GM10248 (cell line): ENCODE measurements around the gene SMARCC1.
A peak's percentile ranks its signal among the peaks of the same experiment; 100 is the strongest.

ENCODE experiments used
- CTCF ChIA-PET: fragments of 300-600 bp; sonication (Branson Sonifier 250); formaldehyde crosslinking; extraction: SDS; loops from one replicate; lab custom pipeline; 2021; ENCODE audit warnings: antibody characterized with exemption; lab: Yijun Ruan, JAX
- POLR2A ChIA-PET: fragments of 350-650 bp; sonication (Branson Sonifier 250); formaldehyde crosslinking; extraction: SDS; loops from one replicate; lab custom pipeline; 2020; ENCODE audit warnings: antibody characterized with exemption; lab: Yijun Ruan, JAX
- DNase-seq: peaks from one replicate; pipeline ENCODE4 v3.0.0; 2012; ENCODE audit errors: extremely low spot score
- CTCF ChIP-seq: IDR thresholded peaks from 2 replicates; pipeline ENCODE4 v1.5.1; 2012; ENCODE audit warnings: mild to moderate bottlenecking, low read depth; ENCODE audit errors: extremely low read depth, missing control alignments, control extremely low read depth

The SMARCC1 gene

GRCh38 chr3:47804577-47804976 lies 22.9 kb upstream of the SMARCC1 start:
- DNase-seq, result no peak
- ChIA-PET CTCF (interaction anchor here (0.9 to 2.6 kb wide), 9 partner anchors 9 to 384 kb away, joined by 3 to 9 read pairs (median 6); no protein-coding TSS in a partner anchor), POLR2A (no interaction called here)
- no peak for TF ChIP-seq CTCF

GRCh38 chr3:47803480-47804025 lies 21.9 kb upstream of the SMARCC1 start:
- CTCF ChIA-PET, result interaction anchor here (1.5 to 2.6 kb wide), 4 partner anchors 14 to 383 kb away, joined by 4 to 9 read pairs (median 6); no protein-coding TSS in a partner anchor
- TF ChIP-seq CTCF, result no peak
- DNase-seq, result no peak
- POLR2A ChIA-PET, result no interaction called here

GRCh38 chr3:47802734-47803479 lies 21.2 kb upstream of the SMARCC1 start, which contains the start of gene DHX30:
TSS of gene DHX30 (plus strand) at chr3:47803138. CDS start at chr3:47810684, 7,546 bp downstream.
- ChIA-PET POLR2A (no interaction called here), CTCF (interaction anchor here (1.0 to 2.0 kb wide), 4 partner anchors 12 to 293 kb away, joined by 3 to 7 read pairs (median 4); no protein-coding TSS in a partner anchor)
- DNase-seq, result peak; percentile 94
- TF ChIP-seq CTCF, result no peak

- ChIA-PET CTCF (interaction anchor here (0.9 to 3.6 kb wide), 3 partner anchors 25 to 306 kb away, joined by 3 to 22 read pairs (median 3); no protein-coding TSS in a partner anchor), POLR2A (no interaction called here)
- no peak for DNase-seq
- peak; percentile 34 for TF ChIP-seq CTCF
These were observed 18.0 kb upstream of the SMARCC1 start for GRCh38 chr3:47799733-47800132.

- no peak for DNase-seq
- TF ChIP-seq CTCF, result no peak
- CTCF ChIA-PET, result interaction anchor here (3.6 kb wide), 1 partner anchor 273 kb away, joined by 23 read pairs; no protein-coding TSS in a partner anchor
- POLR2A ChIA-PET, result no interaction called here
These were observed 12.9 kb upstream of the SMARCC1 start for GRCh38 chr3:47794544-47794943.

- ChIA-PET CTCF (interaction anchor here (1.4 to 3.6 kb wide), 2 partner anchors 271 to 371 kb away, joined by 4 to 23 read pairs; no protein-coding TSS in a partner anchor), POLR2A (no interaction called here)
- DNase-seq, result no peak
- TF ChIP-seq CTCF, result no peak
These were observed 11.0 kb upstream of the SMARCC1 start for GRCh38 chr3:47792699-47793098.
